ENCODE measurements around the gene NLRP7.
"Not testable (repeated sequence)": the region's sequence is repeated elsewhere in the genome, so short reads cannot be mapped to it uniquely, and the experiment has no call there.

Gene NLRP7

DNA sequence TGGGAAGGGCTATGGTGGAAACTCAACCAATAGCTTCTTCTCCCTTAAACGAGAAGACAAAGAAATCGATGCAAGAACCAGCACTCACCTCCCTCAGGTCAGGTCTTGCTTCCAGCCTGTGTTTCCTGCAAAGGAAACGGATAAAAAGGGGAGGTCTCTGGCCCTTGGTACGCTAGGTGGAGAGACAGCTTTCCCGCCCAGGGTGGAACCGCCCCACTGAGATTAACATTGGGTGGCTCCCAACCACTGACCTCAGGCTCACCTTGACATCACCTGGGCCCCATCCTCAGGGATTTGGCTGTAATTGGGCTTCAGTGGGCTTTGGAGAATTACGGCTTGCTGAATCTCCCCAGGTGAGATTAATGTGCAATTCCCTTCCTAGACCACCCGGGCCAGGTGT is at the start of gene NLRP7:
Gene NLRP7, minus strand, starts transcription at position 150 of the 400 bp plus-strand sequence.
- TF ChIP-seq, protein P1, sequence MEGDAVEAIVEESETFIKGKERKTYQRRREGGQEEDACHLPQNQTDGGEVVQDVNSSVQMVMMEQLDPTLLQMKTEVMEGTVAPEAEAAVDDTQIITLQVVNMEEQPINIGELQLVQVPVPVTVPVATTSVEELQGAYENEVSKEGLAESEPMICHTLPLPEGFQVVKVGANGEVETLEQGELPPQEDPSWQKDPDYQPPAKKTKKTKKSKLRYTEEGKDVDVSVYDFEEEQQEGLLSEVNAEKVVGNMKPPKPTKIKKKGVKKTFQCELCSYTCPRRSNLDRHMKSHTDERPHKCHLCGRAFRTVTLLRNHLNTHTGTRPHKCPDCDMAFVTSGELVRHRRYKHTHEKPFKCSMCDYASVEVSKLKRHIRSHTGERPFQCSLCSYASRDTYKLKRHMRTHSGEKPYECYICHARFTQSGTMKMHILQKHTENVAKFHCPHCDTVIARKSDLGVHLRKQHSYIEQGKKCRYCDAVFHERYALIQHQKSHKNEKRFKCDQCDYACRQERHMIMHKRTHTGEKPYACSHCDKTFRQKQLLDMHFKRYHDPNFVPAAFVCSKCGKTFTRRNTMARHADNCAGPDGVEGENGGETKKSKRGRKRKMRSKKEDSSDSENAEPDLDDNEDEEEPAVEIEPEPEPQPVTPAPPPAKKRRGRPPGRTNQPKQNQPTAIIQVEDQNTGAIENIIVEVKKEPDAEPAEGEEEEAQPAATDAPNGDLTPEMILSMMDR (conservative IDR thresholded peaks at IDR 0.05; ENCODE audit: low read depth, low read length) = no peak
- DNase-seq (ENCODE audit: low read depth) = no peak
- no peak within 1 kb of the TSS for H3K4me3 ChIP-seq (ENCODE audit: low read length)

DNA sequence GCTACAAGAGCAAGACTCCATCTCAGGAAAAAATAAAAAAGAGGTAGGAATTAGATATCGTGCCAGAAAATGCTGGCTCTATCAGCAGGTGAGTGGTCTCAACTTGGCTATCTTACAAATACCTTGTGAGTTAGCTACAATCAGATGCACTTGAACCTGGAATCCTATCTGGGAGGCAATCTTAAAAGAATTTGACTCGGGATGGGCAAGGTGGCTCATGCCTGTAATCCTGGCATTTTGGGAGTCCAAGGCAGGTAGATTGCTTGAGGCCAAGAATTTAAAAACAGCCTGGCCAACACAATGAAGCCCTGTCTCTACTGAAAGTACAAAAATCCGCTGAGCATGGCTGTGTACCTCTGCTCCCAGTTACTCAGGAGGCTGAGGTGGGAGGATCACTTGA is 48.2 kb upstream of the NLRP7 start:
- DNase-seq (ENCODE audit: low read depth) = no peak
- TF ChIP-seq, protein P1 (conservative IDR thresholded peaks at IDR 0.05; ENCODE audit: low read depth, low read length) = no peak
- H3K4me3 ChIP-seq (ENCODE audit: low read length) = no peak overlapping the region

DNA sequence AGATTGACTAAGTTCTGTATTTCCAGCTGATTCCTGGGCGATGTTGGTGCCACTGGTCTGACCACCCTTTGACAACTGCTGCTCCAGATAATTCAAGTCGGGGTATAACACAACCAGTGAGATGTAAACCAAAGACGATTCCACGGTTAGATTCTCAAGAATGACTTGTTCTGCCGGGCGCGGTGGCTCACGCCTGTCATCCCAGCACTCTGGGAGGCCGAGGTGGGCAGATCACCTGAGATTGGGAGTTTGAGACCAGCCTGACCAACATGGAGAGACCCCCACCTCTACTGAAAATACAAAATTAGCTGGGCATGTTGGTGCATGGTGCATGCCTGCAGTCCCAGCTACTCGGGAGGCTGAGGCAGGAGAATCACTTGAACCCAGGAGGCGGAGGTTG is 42.2 kb upstream of the NLRP7 start:
- not testable (repeated sequence) for DNase-seq (ENCODE audit: low read depth); H3K4me3 ChIP-seq (ENCODE audit: low read length)

DNA sequence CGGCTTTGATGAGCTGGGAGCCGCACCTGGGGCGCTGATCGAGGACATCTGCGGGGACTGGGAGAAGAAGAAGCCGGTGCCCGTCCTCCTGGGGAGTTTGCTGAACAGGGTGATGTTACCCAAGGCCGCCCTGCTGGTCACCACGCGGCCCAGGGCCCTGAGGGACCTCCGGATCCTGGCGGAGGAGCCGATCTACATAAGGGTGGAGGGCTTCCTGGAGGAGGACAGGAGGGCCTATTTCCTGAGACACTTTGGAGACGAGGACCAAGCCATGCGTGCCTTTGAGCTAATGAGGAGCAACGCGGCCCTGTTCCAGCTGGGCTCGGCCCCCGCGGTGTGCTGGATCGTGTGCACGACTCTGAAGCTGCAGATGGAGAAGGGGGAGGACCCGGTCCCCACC is 35.2 kb upstream of the NLRP7 start:
- DNase-seq (ENCODE audit: low read depth); H3K4me3 ChIP-seq (ENCODE audit: low read length): not testable (repeated sequence)

DNA sequence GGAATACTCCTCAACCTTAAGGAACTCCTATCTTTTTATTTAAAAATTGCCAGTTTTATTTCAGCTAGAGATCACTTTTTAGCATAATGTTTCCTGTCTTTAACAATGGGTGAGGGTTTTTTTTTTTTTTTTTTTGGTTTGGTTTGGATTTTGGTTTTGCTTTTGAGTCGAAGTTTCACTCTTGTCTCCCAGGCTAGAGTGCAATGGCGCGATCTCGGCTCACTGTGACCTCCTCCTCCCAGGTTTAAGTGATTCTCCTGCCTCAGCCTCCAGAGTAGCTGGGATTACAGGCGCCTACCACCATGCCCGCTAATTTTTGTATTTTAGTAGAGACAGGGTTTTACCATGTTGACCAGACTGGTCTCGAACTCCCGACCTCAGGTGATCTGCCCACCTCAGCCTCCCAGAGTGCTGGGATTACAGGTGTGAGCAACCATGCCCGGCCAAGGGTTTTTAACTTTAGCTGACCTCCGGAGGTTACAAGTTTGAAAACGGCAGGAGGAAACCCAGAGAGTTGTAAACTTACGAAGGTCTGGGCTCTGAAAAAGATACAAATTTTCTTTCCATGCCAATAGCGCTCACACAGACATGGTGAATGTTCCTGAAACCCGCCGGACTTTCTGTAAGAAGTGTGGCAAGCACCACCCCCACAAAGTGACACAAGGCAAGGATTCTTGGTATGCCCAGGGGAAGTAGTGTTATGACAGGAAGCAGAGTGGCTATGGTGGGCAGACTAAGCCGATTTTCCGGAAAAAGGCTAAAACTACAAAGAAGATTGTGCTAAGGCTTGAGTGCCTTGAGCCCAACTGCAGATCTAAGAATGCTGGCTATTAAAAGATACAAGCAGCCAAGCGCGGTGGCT is 26.1 kb upstream of the NLRP7 start:
- not testable (repeated sequence) for DNase-seq (ENCODE audit: low read depth); H3K4me3 ChIP-seq (ENCODE audit: low read length)

DNA sequence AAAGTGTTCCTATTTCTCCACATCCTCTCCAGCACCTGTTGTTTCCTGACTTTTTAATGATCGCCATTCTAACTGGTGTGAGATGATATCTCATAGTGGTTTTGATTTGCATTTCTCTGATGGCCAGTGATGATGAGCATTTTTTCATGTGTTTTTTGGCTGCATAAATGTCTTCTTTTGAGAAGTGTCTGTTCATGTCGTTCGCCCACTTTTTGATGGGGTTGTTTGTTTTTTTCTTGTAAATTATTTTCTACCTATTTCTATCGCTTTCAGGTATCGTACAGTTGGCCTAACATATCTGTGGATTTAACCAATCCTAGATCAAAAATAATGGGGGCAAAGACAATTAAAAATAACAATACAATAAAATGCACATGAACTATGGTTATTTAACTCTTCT is 24.1 kb upstream of the NLRP7 start:
- DNase-seq (ENCODE audit: low read depth); H3K4me3 ChIP-seq (ENCODE audit: low read length): not testable (repeated sequence)

DNA sequence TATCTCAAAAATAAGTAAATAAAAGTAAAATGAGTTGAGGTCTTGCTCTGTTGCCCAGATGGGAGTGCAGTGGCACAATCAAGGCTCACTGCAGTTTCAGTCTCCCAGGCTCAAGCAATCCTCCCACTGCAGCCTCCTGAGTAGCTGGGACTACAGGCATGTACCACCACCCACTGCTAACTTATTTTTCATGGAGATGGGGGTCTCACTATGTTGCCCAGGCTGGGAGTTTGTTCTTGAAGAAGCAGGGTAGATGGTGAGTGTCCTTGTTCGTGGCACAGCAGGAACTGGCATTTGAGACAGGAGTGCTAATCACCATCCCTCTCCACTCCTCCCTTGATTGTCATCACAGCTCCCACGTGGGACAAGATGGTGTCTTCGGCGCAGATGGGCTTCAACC is 22.3 kb upstream of the NLRP7 start:
- H3K4me3 ChIP-seq (ENCODE audit: low read length) = no peak overlapping the region
- TF ChIP-seq, protein P1 (conservative IDR thresholded peaks at IDR 0.05; ENCODE audit: low read depth, low read length) = no peak
- DNase-seq (ENCODE audit: low read depth) = no peak

DNA sequence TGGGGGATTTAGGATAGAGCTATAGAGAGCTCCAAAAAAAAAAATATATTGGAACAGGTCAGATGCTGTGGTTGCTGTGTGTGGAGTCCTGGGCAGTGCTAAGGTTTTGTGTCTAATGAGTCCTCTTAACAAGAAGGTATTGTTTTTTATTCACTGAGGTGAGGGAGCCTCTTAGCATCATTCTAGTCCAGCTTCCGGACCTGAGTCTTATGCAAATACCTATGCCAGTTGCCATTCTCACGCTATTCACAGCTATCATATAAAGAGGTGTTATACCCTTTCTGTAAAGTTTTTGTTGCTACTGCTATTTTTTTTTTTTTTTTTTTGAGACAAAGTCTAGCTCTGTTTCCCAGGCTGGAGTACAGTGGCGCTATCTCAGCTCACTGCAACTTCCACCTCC is 20.3 kb upstream of the NLRP7 start:
- TF ChIP-seq, protein P1 (conservative IDR thresholded peaks at IDR 0.05; ENCODE audit: low read depth, low read length) = no peak
- H3K4me3 ChIP-seq (ENCODE audit: low read length) = no peak overlapping the region
- DNase-seq (ENCODE audit: low read depth) = no peak

DNA sequence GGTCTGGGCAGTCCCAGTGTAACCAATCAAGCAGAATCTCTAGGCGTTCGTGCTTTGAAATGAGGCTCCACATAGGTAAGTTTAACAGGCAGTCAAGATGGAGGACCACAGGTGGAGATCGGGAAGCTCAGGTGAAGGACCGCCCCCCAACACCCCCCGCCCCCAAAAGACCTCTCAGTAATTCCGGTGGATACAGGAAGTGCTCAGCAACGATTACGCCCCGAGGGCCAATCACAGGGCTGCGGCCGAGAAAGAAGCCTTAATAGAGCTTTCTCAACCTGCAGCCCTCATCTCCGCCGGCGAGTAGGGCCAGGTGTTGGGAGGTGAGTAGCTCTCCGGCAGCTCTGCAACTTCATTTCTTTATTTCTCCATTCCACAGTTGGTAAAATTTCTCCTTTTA is 17.7 kb upstream of the NLRP7 start:
- not testable (repeated sequence) for H3K4me3 ChIP-seq (ENCODE audit: low read length); DNase-seq (ENCODE audit: low read depth)

DNA sequence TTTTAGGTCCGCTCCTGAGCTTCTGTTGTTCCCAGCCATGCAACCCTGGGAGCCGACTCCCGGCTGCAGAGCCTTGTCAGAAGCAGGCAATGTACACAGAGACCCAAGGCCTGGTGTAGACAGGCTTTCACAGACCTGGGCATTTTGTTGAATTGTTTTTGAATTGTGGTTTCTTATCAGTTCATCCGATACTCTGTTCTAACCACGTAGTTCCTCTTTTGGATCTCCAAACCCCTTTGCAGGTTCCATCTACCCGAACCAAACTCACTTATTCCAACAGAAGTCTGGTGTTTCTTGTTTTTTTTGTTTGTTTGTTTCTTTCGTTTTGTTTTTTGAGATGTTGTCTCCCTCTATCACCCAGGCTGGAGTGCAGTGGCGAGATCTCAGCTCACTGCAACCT is 12.5 kb upstream of the NLRP7 start:
- H3K4me3 ChIP-seq (ENCODE audit: low read length) = no peak overlapping the region
- no peak for DNase-seq (ENCODE audit: low read depth)
- TF ChIP-seq, protein P1 (conservative IDR thresholded peaks at IDR 0.05; ENCODE audit: low read depth, low read length) = no peak

Measured in retinal pigment epithelial cell (primary cell).